Upper lobe of right lung (tissue), 1 donor: Measurements from ENCODE around the gene GABRR1. TPM values are rescaled to one million over a fixed set of nuclear protein-coding genes. Genes with fewer than 3 reads are reported as not detected.

Experiments
- ATAC-seq: fragments of 200-7000 bp; cut with Tn5 transposase; one replicate; pipeline ENCODE4 v1.9.1; 2020; ENCODE audit warnings: mild to moderate bottlenecking, moderate library complexity
- DNase-seq: peaks from one replicate; pipeline ENCODE4 v3.0.0-alpha.2; 2020
- H3K27ac ChIP-seq: fragments of 200-600 bp; one replicate; pipeline ENCODE4 v1.8.0; 2022
- H3K27me3 ChIP-seq: fragments of 200-600 bp; one replicate; pipeline ENCODE4 v1.8.0; 2022; ENCODE audit warnings: mild to moderate bottlenecking
- H3K36me3 ChIP-seq: fragments of 200-600 bp; one replicate; pipeline ENCODE4 v1.8.0; 2022
- H3K4me1 ChIP-seq: fragments of 200-600 bp; one replicate; pipeline ENCODE4 v1.8.0; 2022
- H3K4me3 ChIP-seq: fragments of 200-600 bp; one replicate; pipeline ENCODE4 v1.8.0; 2022; ENCODE audit warnings: mild to moderate bottlenecking
- H3K9me3 ChIP-seq: fragments of 200-600 bp; one replicate; pipeline ENCODE4 v1.8.0; 2022
- intact Hi-C: fragments of 100-400 bp; cut with DNase I; formaldehyde crosslinking; loops from one replicate; pipeline ENCODE4 v1.11.0; 2022
- total RNA-seq: library from RNA; stranded (reverse); fragmentation: NEBNext Ultra II Directional; extraction: Animal tissue kit (Norgen Biotek cat#: 25700); gene quantifications from one replicate; pipeline ENCODE4 v1.2.1, GENCODE V29; 2021
- TF ChIP-seq, protein P1 (sequence below): fragments of 200-600 bp; IDR thresholded peaks from one replicate; pipeline ENCODE4 v1.8.0; 2022; ENCODE audit warnings: antibody characterized with exemption
- donor health status: DM: no; HTN: yes; CAD: no; lungs with severe emphysema.

Gene GABRR1
- total RNA-seq, 1 donor from 2014 or later = not detected

DNA sequence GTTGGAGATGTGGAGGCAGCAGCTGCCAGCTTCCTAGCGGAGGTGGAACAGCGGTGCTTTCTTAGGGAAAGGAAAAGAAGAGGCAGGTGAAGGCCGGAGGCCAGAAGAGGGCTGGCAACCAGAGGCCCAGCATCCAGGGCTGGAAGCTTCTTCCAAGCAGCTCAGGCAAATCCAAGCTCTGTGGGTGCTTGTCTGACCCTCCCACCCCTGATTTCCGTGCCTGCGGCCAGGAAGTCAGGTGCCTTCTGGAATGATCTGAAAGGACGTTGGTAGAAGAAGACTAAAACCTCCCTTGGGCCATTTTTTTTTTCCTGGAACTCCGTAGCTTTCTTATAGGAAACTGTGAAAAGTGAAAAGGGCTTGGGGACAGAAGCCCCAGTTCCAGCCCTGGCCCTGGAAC is 33.1 kb upstream of the GABRR1 start:
- Histone ChIP-seq H3K36me3 (no peaks in the 10 kb centered on the region), H3K27me3 (no peaks in the 10 kb centered on the region), H3K27ac (no peak overlapping the region), H3K9me3 (no peaks in the 10 kb centered on the region), H3K4me3 (no peak overlapping the region), H3K4me1 (no peaks in the 10 kb centered on the region)
- DNase-seq (no peak), ATAC-seq (no peak)
- intact Hi-C loops = no loop called here
- TF ChIP-seq, protein P1, sequence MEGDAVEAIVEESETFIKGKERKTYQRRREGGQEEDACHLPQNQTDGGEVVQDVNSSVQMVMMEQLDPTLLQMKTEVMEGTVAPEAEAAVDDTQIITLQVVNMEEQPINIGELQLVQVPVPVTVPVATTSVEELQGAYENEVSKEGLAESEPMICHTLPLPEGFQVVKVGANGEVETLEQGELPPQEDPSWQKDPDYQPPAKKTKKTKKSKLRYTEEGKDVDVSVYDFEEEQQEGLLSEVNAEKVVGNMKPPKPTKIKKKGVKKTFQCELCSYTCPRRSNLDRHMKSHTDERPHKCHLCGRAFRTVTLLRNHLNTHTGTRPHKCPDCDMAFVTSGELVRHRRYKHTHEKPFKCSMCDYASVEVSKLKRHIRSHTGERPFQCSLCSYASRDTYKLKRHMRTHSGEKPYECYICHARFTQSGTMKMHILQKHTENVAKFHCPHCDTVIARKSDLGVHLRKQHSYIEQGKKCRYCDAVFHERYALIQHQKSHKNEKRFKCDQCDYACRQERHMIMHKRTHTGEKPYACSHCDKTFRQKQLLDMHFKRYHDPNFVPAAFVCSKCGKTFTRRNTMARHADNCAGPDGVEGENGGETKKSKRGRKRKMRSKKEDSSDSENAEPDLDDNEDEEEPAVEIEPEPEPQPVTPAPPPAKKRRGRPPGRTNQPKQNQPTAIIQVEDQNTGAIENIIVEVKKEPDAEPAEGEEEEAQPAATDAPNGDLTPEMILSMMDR = no peak

DNA sequence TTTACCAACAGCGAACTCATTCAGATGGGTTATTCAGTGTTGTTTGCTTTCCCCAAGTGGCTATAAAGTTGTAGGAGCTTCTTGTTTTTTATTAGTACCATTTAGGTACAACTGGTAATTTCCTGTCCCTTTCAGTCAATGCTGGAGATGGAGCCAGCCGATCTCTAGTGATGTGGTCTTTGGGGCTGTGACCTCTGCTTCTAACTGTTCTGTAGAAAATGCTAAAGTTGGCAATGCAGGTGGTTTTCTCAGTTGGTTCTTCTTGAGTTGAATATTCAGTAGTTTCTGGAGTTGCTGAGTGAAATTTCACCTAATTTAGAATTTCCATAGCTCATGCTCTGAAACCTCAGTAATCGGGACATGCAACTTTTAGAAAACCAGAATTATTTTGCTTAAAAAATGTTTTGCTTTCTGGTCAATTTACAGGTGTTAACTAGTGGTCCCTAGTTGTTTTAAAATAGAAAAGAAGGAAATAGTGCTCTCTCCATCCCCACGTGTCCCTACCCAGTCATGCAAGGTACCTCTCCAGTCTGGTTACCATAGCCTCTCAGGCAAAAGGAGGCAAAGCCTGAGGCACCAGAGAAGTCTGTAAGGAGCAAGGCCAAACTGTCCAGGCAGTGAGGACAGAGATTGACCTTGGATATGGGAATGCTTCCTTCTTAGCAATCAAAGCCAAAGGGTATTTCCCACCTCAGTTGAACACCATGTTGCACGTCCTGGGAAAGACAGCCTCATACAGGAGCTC is 27.3 kb upstream of the GABRR1 start:
- Histone ChIP-seq H3K4me3 (no peak overlapping the region), H3K9me3 (no peaks in the 10 kb centered on the region), H3K4me1 (no peaks in the 10 kb centered on the region), H3K27ac (no peak overlapping the region), H3K36me3 (no peaks in the 10 kb centered on the region), H3K27me3 (no peaks in the 10 kb centered on the region)
- DNase-seq = no peak
- TF ChIP-seq, protein P1 = no peak
- no peak for ATAC-seq
- intact Hi-C loops = loop anchor here (10.0 kb wide), 1 partner anchor 260 kb away; no protein-coding TSS in a partner anchor

DNA sequence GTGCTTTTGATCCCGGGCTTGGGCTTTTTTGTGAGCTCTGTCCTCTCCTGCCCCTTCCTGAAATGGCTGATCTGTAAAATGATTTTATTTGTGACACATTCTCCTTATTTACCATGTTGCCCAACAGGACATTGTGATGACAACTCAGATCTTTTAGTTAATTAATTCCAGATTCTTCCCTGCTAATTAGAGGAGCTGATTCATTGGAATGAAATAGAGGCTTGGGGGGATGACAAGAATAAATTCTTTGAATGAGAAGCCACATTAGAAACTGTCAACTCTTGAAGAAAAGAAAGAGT is 26.1 kb upstream of the GABRR1 start:
- no peak for DNase-seq
- no peak for ATAC-seq
- no peaks in the 10 kb centered on the region for H3K4me1 ChIP-seq
- no peak overlapping the region for H3K4me3 ChIP-seq
- intact Hi-C loops = loop anchor here (10.0 kb wide), 1 partner anchor 258 kb away; no protein-coding TSS in a partner anchor
- H3K36me3 ChIP-seq = no peaks in the 10 kb centered on the region
- no peaks in the 10 kb centered on the region for H3K9me3 ChIP-seq
- no peaks in the 10 kb centered on the region for H3K27me3 ChIP-seq
- no peak overlapping the region for H3K27ac ChIP-seq
- TF ChIP-seq, protein P1 = no peak

DNA sequence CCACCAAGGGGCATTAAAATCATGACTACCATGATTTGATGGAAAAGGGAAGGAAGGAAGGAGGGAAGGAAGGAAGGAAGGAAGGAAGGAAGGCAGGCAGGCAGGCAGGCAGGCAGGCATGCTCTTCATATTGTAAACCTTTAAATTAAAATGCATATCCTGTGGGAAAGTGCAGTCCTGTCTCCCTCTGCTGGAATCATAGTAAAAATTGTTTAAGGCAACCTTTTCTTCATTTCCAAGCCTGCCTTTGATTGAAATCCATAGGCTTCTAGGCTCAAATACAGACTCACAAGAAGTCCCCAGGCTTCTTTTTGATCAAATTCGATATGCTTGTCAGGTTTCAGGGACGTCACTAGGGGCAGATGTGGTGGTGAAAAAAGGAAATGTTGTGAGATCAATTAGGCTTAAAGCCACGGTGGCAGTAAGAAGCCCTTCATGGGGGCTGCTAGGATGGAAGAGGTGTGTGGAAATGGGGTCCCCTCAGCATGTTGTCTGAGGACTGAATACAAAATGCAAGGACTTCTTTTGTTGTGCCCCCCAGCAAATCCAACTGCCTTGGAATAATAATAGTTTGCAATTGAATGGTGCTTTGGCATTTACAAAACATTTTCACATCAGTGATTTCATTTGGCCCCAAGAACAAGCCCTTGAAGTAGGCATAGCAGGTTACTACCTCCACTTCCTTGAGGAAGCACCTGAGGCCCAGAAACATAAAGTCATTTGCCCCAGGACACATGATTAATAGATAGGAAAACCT is 25.6 kb upstream of the GABRR1 start:
- no peaks in the 10 kb centered on the region for H3K9me3 ChIP-seq

DNA sequence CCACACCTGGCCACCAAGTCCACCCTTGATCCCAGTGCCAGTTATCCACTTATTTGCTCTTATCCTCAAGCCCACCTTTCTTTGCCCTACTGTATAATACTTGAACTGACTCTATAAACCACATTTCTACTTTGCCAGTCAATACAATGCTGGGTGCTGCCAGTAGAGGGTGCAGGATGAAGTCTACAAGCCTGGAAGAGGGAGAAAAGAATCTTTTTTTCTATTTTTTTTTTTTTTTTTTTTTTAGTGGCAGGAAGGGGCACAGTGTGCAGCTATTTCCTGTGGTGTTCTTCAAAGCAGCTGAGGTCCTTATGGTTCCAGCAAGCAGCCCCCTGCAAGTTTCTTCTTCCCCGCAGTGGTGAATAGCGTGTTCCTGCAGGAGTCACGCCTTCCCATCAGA is 22.2 kb upstream of the GABRR1 start:
- intact Hi-C loops = no loop called here
- DNase-seq (no peak), ATAC-seq (no peak)
- Histone ChIP-seq H3K4me1 (no peaks in the 10 kb centered on the region), H3K27ac (no peak overlapping the region), H3K27me3 (no peaks in the 10 kb centered on the region), H3K4me3 (no peak overlapping the region), H3K36me3 (no peaks in the 10 kb centered on the region), H3K9me3 (no peaks in the 10 kb centered on the region)
- TF ChIP-seq, protein P1 = peak; percentile 28

More for the DNA sequence above, 25.6 kb upstream of the GABRR1 start:
- DNase-seq (no peak), ATAC-seq (peak; percentile 65)
- TF ChIP-seq, protein P1 = peak; percentile 47
- H3K27me3 ChIP-seq = no peaks in the 10 kb centered on the region
- H3K4me3 ChIP-seq = no peak overlapping the region
- intact Hi-C loops = loop anchor here (10.0 kb wide), 1 partner anchor 258 kb away; no protein-coding TSS in a partner anchor
- H3K27ac ChIP-seq = no peak overlapping the region
- no peaks in the 10 kb centered on the region for H3K36me3 ChIP-seq
- no peaks in the 10 kb centered on the region for H3K4me1 ChIP-seq
